HepG2 (cell line): Measurements from ENCODE around the gene TOB1. TPM values are rescaled to one million over a fixed set of nuclear protein-coding genes. Genes with fewer than 3 reads are reported as not detected.

ENCODE experiments used
- EED ChIP-seq: sonication (generic); formaldehyde crosslinking; IDR thresholded peaks from 2 replicates; pipeline ENCODE4 v1.5.0; 2020; ENCODE audit warnings: mild to moderate bottlenecking, missing genetic modification reagents
- ETV5 ChIP-seq: IDR thresholded peaks from 2 replicates; pipeline ENCODE4 v1.6.1; 2018; ENCODE audit warnings: missing biosample characterization, missing genetic modification reagents, inconsistent platforms, borderline replicate concordance
- FOSL1 ChIP-seq: sonication (generic); formaldehyde crosslinking; IDR thresholded peaks from 2 replicates; pipeline ENCODE4 v1.9.0; 2021; ENCODE audit warnings: missing genetic modification reagents, borderline replicate concordance
- GABPB1 ChIP-seq: IDR thresholded peaks from 2 replicates; pipeline ENCODE4 v1.6.1; 2016; ENCODE audit warnings: mild to moderate bottlenecking, missing genetic modification reagents, moderate library complexity, missing compliant biosample characterization
- GATAD1 ChIP-seq: IDR thresholded peaks from 2 replicates; pipeline ENCODE4 v1.6.1; 2016; ENCODE audit warnings: missing genetic modification reagents, missing compliant biosample characterization
- KMT2A ChIP-seq: sonication (generic); formaldehyde crosslinking; IDR thresholded peaks from 2 replicates; pipeline ENCODE4 v1.4.0; 2020; ENCODE audit warnings: missing genetic modification reagents
- MED13 ChIP-seq: sonication (generic); formaldehyde crosslinking; IDR thresholded peaks from 2 replicates; pipeline ENCODE4 v1.5.0; 2020; ENCODE audit warnings: missing genetic modification reagents
- NBN ChIP-seq: fragments of 450-650 bp; conservative IDR thresholded peaks from 2 replicates; pipeline ENCODE4 v1.6.1; 2017
- POGZ ChIP-seq: sonication (generic); formaldehyde crosslinking; IDR thresholded peaks from 2 replicates; pipeline ENCODE4 v1.4.0; 2020; ENCODE audit warnings: mild to moderate bottlenecking, missing genetic modification reagents
- SKI ChIP-seq: fragments of 450-650 bp; IDR thresholded peaks from one replicate; pipeline ENCODE4 v1.6.1; 2018; ENCODE audit warnings: mild to moderate bottlenecking; ENCODE audit not compliant: partially characterized antibody
- SP5 ChIP-seq: IDR thresholded peaks from 2 replicates; pipeline ENCODE4 v1.6.1; 2016; ENCODE audit warnings: low read depth, borderline replicate concordance
- TBL1XR1 ChIP-seq: fragments of 150-350 bp; IDR thresholded peaks from 2 replicates; pipeline ENCODE4 v1.6.1; 2014; ENCODE audit warnings: borderline replicate concordance, low read length; ENCODE audit not compliant: partially characterized antibody
- ZBTB21 ChIP-seq: sonication (generic); formaldehyde crosslinking; IDR thresholded peaks from 2 replicates; pipeline ENCODE4 v1.4.0; 2020; ENCODE audit warnings: missing genetic modification reagents
- ZNF329 ChIP-seq: sonication (generic); formaldehyde crosslinking; IDR thresholded peaks from 2 replicates; pipeline ENCODE4 v1.9.0; 2021; ENCODE audit warnings: low read depth, mild to moderate bottlenecking, missing genetic modification reagents
- ZNF605 ChIP-seq: sonication (generic); formaldehyde crosslinking; IDR thresholded peaks from 2 replicates; pipeline ENCODE4 v1.8.0; 2022; ENCODE audit warnings: mild to moderate bottlenecking, missing genetic modification reagents
- ZNF670 ChIP-seq: sonication (generic); formaldehyde crosslinking; IDR thresholded peaks from 2 replicates; pipeline ENCODE4 v1.8.0; 2022; ENCODE audit warnings: mild to moderate bottlenecking, missing genetic modification reagents, borderline replicate concordance
- ZNF841 ChIP-seq: sonication (generic); formaldehyde crosslinking; IDR thresholded peaks from 2 replicates; pipeline ENCODE4 v1.8.1; 2023; ENCODE audit warnings: missing genetic modification reagents, borderline replicate concordance
- polyA plus RNA-seq, 8 experiments: library from polyadenylated mRNA; depleted of rRNA in 3 of 8; stranded (reverse) in 7 of 8; unstranded in 1 of 8; fragments of >200 nt; fragmentation: Illumina TruSeq in 4 of 8; extraction: Trizol in 4 of 8; gene quantifications; 2 replicates each; pipeline versions ENCODE4 v1.2.1 to v1.2.3, GENCODE V29; 2011 to 2016; ENCODE audit warnings: low read depth in 4 of 8, missing spikeins in 1 of 8, mixed read lengths in 1 of 8; ENCODE audit not compliant: insufficient read depth in 1 of 8
- total RNA-seq, 5 experiments: library from RNA; depleted of rRNA; stranded (reverse); fragments of >200 nt; fragmentation: Illumina TruSeq; extraction: Trizol; gene quantifications; 2 replicates each; pipeline ENCODE4 v1.2.3, GENCODE V29; 2016; ENCODE audit warnings: low read depth in 1 of 5
- TF ChIP-seq, protein P1 (sequence below): sonication (generic); formaldehyde crosslinking; IDR thresholded peaks from 2 replicates; pipeline ENCODE4 v1.4.0; 2020; ENCODE audit warnings: mild to moderate bottlenecking, missing genetic modification reagents, borderline replicate concordance
- TF ChIP-seq, protein P2 (sequence below): sonication (generic); formaldehyde crosslinking; IDR thresholded peaks from 2 replicates; pipeline ENCODE4 v1.4.0; 2020; ENCODE audit warnings: missing genetic modification reagents
- TF ChIP-seq, protein P3 (sequence below): sonication (generic); formaldehyde crosslinking; conservative IDR thresholded peaks from 2 replicates; pipeline ENCODE4 v1.4.0; 2020; ENCODE audit warnings: mild to moderate bottlenecking, missing genetic modification reagents, moderate library complexity

Gene TOB1
- total and polyA plus RNA-seq, 2 of the 13 experiments (the other 11 are each of a cell fraction or from before 2014, with no cell fraction given), result 21.9 to 57.7 TPM

DNA sequence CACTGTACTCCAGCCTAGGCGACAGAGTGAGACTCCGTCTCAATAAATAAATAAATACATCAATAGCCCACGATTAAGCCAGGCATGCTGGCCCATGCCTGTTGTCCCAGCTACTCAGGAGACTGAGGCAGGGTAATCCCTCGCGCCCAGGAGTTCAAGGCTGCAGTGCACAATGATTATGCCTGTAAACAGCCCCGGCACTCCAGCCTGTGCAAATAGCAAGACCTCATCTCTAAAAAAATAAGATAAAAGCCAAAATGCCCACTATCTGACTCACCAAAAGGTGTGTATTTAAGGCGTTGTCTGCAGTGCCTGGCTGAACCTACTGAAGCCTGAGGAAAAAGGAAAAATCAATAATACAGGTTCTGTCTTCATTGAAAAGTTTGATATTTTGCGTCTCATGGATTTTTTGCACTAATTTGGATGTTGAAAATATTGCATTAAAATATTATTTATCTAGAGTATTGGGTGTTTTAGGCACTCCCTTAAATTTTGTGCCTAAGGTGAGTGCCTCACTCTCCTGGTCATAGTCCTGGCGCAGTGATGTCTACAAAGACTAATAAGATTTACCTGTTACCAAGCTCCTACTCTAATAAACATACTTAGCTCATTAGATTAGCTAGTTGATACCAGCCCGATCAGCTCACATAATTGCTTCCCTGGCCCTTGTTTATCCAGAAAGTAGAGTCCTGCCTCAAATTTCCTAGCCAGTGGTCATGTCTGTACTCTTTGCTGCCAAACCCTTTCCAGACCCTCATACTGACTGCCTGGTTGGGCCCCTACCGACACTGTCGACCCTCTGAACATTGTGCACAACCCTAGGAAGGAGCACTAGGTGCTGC, 24.7 kb upstream of the TOB1 start (continued):
- TF ChIP-seq, protein P1, sequence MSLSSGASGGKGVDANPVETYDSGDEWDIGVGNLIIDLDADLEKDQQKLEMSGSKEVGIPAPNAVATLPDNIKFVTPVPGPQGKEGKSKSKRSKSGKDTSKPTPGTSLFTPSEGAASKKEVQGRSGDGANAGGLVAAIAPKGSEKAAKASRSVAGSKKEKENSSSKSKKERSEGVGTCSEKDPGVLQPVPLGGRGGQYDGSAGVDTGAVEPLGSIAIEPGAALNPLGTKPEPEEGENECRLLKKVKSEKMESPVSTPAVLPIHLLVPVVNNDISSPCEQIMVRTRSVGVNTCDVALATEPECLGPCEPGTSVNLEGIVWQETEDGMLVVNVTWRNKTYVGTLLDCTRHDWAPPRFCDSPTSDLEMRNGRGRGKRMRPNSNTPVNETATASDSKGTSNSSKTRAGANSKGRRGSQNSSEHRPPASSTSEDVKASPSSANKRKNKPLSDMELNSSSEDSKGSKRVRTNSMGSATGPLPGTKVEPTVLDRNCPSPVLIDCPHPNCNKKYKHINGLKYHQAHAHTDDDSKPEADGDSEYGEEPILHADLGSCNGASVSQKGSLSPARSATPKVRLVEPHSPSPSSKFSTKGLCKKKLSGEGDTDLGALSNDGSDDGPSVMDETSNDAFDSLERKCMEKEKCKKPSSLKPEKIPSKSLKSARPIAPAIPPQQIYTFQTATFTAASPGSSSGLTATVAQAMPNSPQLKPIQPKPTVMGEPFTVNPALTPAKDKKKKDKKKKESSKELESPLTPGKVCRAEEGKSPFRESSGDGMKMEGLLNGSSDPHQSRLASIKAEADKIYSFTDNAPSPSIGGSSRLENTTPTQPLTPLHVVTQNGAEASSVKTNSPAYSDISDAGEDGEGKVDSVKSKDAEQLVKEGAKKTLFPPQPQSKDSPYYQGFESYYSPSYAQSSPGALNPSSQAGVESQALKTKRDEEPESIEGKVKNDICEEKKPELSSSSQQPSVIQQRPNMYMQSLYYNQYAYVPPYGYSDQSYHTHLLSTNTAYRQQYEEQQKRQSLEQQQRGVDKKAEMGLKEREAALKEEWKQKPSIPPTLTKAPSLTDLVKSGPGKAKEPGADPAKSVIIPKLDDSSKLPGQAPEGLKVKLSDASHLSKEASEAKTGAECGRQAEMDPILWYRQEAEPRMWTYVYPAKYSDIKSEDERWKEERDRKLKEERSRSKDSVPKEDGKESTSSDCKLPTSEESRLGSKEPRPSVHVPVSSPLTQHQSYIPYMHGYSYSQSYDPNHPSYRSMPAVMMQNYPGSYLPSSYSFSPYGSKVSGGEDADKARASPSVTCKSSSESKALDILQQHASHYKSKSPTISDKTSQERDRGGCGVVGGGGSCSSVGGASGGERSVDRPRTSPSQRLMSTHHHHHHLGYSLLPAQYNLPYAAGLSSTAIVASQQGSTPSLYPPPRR (CRISPR knock-in tag), result peak; percentile 91; the same call in 1 of the 2 replicates
- TF ChIP-seq ZNF605 (CRISPR knock-in tag) (peak; percentile 69; the same call in 1 of the 2 replicates), ZNF670 (CRISPR knock-in tag) (peak; percentile 84; the same call in 1 of the 2 replicates), ETV5 (CRISPR knock-in tag) (peak; percentile 77; the same call in 1 of the 2 replicates), KMT2A (CRISPR knock-in tag) (0 out of 2 replicates have a peak, but pooled peaks have one; percentile 37), FOSL1 (CRISPR knock-in tag) (peak; percentile 97), NBN (no peak), GABPB1 (CRISPR knock-in tag) (no peak; the same call in 1 of the 2 replicates), EED (no peak), TBL1XR1 (peak; percentile 41), MED13 (CRISPR knock-in tag) (peak; percentile 50; the same call in 1 of the 2 replicates), ZNF329 (CRISPR knock-in tag) (no peak), SP5 (CRISPR knock-in tag) (peak; percentile 84), ZNF841 (CRISPR knock-in tag) (no peak), GATAD1 (CRISPR knock-in tag) (peak; percentile 54), POGZ (CRISPR knock-in tag) (peak; percentile 45; the same call in 1 of the 2 replicates), SKI (peak; percentile 90), ZBTB21 (CRISPR knock-in tag) (no peak)
- TF ChIP-seq, protein P2, sequence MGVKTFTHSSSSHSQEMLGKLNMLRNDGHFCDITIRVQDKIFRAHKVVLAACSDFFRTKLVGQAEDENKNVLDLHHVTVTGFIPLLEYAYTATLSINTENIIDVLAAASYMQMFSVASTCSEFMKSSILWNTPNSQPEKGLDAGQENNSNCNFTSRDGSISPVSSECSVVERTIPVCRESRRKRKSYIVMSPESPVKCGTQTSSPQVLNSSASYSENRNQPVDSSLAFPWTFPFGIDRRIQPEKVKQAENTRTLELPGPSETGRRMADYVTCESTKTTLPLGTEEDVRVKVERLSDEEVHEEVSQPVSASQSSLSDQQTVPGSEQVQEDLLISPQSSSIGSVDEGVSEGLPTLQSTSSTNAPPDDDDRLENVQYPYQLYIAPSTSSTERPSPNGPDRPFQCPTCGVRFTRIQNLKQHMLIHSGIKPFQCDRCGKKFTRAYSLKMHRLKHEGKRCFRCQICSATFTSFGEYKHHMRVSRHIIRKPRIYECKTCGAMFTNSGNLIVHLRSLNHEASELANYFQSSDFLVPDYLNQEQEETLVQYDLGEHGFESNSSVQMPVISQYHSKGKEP, result no peak
- TF ChIP-seq, protein P3, sequence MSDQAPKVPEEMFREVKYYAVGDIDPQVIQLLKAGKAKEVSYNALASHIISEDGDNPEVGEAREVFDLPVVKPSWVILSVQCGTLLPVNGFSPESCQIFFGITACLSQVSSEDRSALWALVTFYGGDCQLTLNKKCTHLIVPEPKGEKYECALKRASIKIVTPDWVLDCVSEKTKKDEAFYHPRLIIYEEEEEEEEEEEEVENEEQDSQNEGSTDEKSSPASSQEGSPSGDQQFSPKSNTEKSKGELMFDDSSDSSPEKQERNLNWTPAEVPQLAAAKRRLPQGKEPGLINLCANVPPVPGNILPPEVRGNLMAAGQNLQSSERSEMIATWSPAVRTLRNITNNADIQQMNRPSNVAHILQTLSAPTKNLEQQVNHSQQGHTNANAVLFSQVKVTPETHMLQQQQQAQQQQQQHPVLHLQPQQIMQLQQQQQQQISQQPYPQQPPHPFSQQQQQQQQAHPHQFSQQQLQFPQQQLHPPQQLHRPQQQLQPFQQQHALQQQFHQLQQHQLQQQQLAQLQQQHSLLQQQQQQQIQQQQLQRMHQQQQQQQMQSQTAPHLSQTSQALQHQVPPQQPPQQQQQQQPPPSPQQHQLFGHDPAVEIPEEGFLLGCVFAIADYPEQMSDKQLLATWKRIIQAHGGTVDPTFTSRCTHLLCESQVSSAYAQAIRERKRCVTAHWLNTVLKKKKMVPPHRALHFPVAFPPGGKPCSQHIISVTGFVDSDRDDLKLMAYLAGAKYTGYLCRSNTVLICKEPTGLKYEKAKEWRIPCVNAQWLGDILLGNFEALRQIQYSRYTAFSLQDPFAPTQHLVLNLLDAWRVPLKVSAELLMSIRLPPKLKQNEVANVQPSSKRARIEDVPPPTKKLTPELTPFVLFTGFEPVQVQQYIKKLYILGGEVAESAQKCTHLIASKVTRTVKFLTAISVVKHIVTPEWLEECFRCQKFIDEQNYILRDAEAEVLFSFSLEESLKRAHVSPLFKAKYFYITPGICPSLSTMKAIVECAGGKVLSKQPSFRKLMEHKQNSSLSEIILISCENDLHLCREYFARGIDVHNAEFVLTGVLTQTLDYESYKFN (CRISPR knock-in tag), result peak; percentile 96
